Neutrophil (primary cell): Measurements from ENCODE around the gene PALLD.

ENCODE experiments used
- H3K27ac ChIP-seq: fragments of 200-600 bp; sonication (generic); 2 replicates; pipeline ENCODE4 v1.5.1; 2016; ENCODE audit warnings: mild to moderate bottlenecking, moderate library complexity
- H3K27me3 ChIP-seq: fragments of 200-600 bp; sonication (generic); 2 replicates; pipeline ENCODE4 v1.6.0; 2016; ENCODE audit warnings: mild to moderate bottlenecking
- H3K36me3 ChIP-seq: fragments of 200-600 bp; sonication (generic); 2 replicates; pipeline ENCODE4 v1.5.1; 2017
- H3K4me1 ChIP-seq, 2 experiments: fragments of 200-600 bp in 1 of 2; sonication (generic) in 1 of 2; 1 replicate in 1 of 2; 2 replicates in 1 of 2; pipeline versions ENCODE4 v1.5.1 to v1.6.1; 2013 to 2016; ENCODE audit warnings: low read depth in 1 of 2, low read length in 1 of 2, mild to moderate bottlenecking in 1 of 2, moderate library complexity in 1 of 2; ENCODE audit not compliant: control insufficient read depth in 1 of 2, insufficient read depth in 1 of 2
- H3K4me3 ChIP-seq, 2 experiments: fragments of 200-600 bp in 1 of 2; sonication (generic) in 1 of 2; 1 replicate in 1 of 2; 2 replicates in 1 of 2; pipeline ENCODE4 v1.5.1; 2013 to 2016; ENCODE audit warnings: low read depth in 1 of 2, low read length in 1 of 2, mild to moderate bottlenecking in 1 of 2, moderate library complexity in 1 of 2
- H3K9me3 ChIP-seq: fragments of 200-600 bp; sonication (generic); 2 replicates; pipeline ENCODE4 v1.5.1; 2016
- CTCF ChIP-seq: fragments of 200-600 bp; sonication (generic); IDR thresholded peaks from 2 replicates; pipeline ENCODE4 v1.5.1; 2016; ENCODE audit warnings: antibody characterized with exemption

Gene PALLD

GRCh38 chr4:168794881-168795280, 298.0 kb downstream of the PALLD start:
- no peaks in the 10 kb centered on the region for H3K4me1 ChIP-seq
- H3K27me3 ChIP-seq = peaks cover 28% of the 10 kb centered on the region
- TF ChIP-seq CTCF = no peak
- no peak overlapping the region for H3K4me3 ChIP-seq
- no peaks in the 10 kb centered on the region for H3K9me3 ChIP-seq
- no peaks in the 10 kb centered on the region for H3K36me3 ChIP-seq
- no peak overlapping the region for H3K27ac ChIP-seq

GRCh38 chr4:168795346-168795745, 298.5 kb downstream of the PALLD start:
- no peak overlapping the region for H3K27ac ChIP-seq
- TF ChIP-seq CTCF = no peak

GRCh38 chr4:168796362-168797106, 299.7 kb downstream of the PALLD start:
- no peaks in the 10 kb centered on the region for H3K36me3 ChIP-seq
- no peaks in the 10 kb centered on the region for H3K9me3 ChIP-seq
- H3K27me3 ChIP-seq = peaks cover 28% of the 10 kb centered on the region
- H3K27ac ChIP-seq = no peak overlapping the region
- H3K4me3 ChIP-seq = no peak overlapping the region
- H3K4me1 ChIP-seq = no peaks in the 10 kb centered on the region
- TF ChIP-seq CTCF = no peak

More at GRCh38 chr4:168795346-168795745, 298.5 kb downstream of the PALLD start:
- H3K4me3 ChIP-seq = no peak overlapping the region
- H3K4me1 ChIP-seq = no peaks in the 10 kb centered on the region
- no peaks in the 10 kb centered on the region for H3K36me3 ChIP-seq
- H3K9me3 ChIP-seq = no peaks in the 10 kb centered on the region
- H3K27me3 ChIP-seq = peaks cover 28% of the 10 kb centered on the region

GRCh38 chr4:168797194-168797593, 300.3 kb downstream of the PALLD start:
- no peak overlapping the region for H3K4me3 ChIP-seq
- no peak overlapping the region for H3K27ac ChIP-seq
- no peaks in the 10 kb centered on the region for H3K36me3 ChIP-seq
- H3K9me3 ChIP-seq = no peaks in the 10 kb centered on the region
- H3K4me1 ChIP-seq = no peaks in the 10 kb centered on the region
- no peak for TF ChIP-seq CTCF
- H3K27me3 ChIP-seq = peaks cover 28% of the 10 kb centered on the region

GRCh38 chr4:168797738-168798375, 301.0 kb downstream of the PALLD start:
- H3K27ac ChIP-seq = no peak overlapping the region
- no peaks in the 10 kb centered on the region for H3K4me1 ChIP-seq
- TF ChIP-seq CTCF = no peak
- peaks cover 28% of the 10 kb centered on the region for H3K27me3 ChIP-seq
- H3K36me3 ChIP-seq = no peaks in the 10 kb centered on the region
- no peak overlapping the region for H3K4me3 ChIP-seq
- H3K9me3 ChIP-seq = no peaks in the 10 kb centered on the region
